ENCODE data around the gene TSC22D1. TPM values are rescaled to one million over a fixed set of nuclear protein-coding genes. Genes with fewer than 3 reads are reported as not detected.

Gene TSC22D1
- polyA plus RNA-seq, 1 donor (not counting 4 experiments of a cell fraction or from before 2014, with no cell fraction given) = 177 TPM

- Histone ChIP-seq H4K20me1 (ENCODE audit: control insufficient read depth, extremely low read depth, insufficient read depth, low read length) (peaks cover 2% of the 10 kb centered on the region), H3K4me1 (ENCODE audit: control insufficient read depth, extremely low read depth, insufficient read depth, low read length) (peaks cover 14% of the 10 kb centered on the region), H3K4me3 (ENCODE audit: control insufficient read depth in 2 of 3, extremely low read depth in 1 of 3, insufficient read depth in 2 of 3, low read depth in 1 of 3, low read length in 3 of 3) (peak overlapping the region; percentile 76 to 90 (median 80)), H3K9ac (ENCODE audit: control insufficient read depth, extremely low read depth, insufficient read depth, low read length) (peak overlapping the region; percentile 97), H3K4me2 (ENCODE audit: control insufficient read depth, extremely low read depth, insufficient read depth, low read depth, low read length) (peak overlapping the region; percentile 76), H3K79me2 (ENCODE audit: control insufficient read depth, insufficient read depth, low read length) (peaks cover 22% of the 10 kb centered on the region), H3K36me3 (ENCODE audit: control insufficient read depth in 2 of 2, extremely low read depth in 1 of 2, insufficient read depth in 2 of 2, low read length in 2 of 2) (peaks cover 7 to 21% of the 10 kb centered on the region in 2 experiments), H3K27me3 (ENCODE audit: control insufficient read depth, extremely low read depth, insufficient read depth, low read length) (no peaks in the 10 kb centered on the region), H3K9me3 (ENCODE audit: control insufficient read depth, low read depth, low read length) (no peaks in the 10 kb centered on the region), H2AFZ (ENCODE audit: control insufficient read depth, low read length) (no peak overlapping the region), H3K9me1 (ENCODE audit: control insufficient read depth, extremely low read depth, insufficient read depth, low read length) (no peaks in the 10 kb centered on the region), H3K27ac (ENCODE audit: control insufficient read depth, insufficient read depth, low read length) (peak overlapping the region; percentile 95)
- DNase-seq (ENCODE audit: low read depth, low spot score) (peak; percentile 60), FAIRE-seq (peak; percentile 70)
- TF ChIP-seq, protein P1, sequence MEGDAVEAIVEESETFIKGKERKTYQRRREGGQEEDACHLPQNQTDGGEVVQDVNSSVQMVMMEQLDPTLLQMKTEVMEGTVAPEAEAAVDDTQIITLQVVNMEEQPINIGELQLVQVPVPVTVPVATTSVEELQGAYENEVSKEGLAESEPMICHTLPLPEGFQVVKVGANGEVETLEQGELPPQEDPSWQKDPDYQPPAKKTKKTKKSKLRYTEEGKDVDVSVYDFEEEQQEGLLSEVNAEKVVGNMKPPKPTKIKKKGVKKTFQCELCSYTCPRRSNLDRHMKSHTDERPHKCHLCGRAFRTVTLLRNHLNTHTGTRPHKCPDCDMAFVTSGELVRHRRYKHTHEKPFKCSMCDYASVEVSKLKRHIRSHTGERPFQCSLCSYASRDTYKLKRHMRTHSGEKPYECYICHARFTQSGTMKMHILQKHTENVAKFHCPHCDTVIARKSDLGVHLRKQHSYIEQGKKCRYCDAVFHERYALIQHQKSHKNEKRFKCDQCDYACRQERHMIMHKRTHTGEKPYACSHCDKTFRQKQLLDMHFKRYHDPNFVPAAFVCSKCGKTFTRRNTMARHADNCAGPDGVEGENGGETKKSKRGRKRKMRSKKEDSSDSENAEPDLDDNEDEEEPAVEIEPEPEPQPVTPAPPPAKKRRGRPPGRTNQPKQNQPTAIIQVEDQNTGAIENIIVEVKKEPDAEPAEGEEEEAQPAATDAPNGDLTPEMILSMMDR (optimal IDR thresholded peaks at IDR 0.05 in 1 of 3, IDR thresholded peaks at IDR 0.05 in 1 of 3, conservative IDR thresholded peaks at IDR 0.05 in 1 of 3; ENCODE audit: extremely low read depth in 1 of 3, insufficient read depth in 2 of 3, low read length in 3 of 3) = no peak
- TF ChIP-seq EZH2 (IDR thresholded peaks at IDR 0.05; ENCODE audit: low read length) = no peak
- dilution Hi-C loops (cut with MboI; ENCODE audit: extremely low pct_ligation_motif_present, low sequenced_read_pairs) = loop anchor here (25.0 kb wide), 1 partner anchor 399 kb away; no protein-coding TSS in a partner anchor
Measured at GRCh38 chr13:44436589-44437337, 139.4 kb downstream of the TSC22D1 start.

- Histone ChIP-seq H3K4me3 (ENCODE audit: control insufficient read depth in 2 of 3, extremely low read depth in 1 of 3, insufficient read depth in 2 of 3, low read depth in 1 of 3, low read length in 3 of 3) (peak overlapping the region; percentile 76 to 90 (median 80)), H3K9me1 (ENCODE audit: control insufficient read depth, extremely low read depth, insufficient read depth, low read length) (no peaks in the 10 kb centered on the region), H4K20me1 (ENCODE audit: control insufficient read depth, extremely low read depth, insufficient read depth, low read length) (peaks cover 2% of the 10 kb centered on the region), H3K79me2 (ENCODE audit: control insufficient read depth, insufficient read depth, low read length) (peaks cover 22% of the 10 kb centered on the region), H3K9me3 (ENCODE audit: control insufficient read depth, low read depth, low read length) (no peaks in the 10 kb centered on the region), H2AFZ (ENCODE audit: control insufficient read depth, low read length) (no peak overlapping the region), H3K27ac (ENCODE audit: control insufficient read depth, insufficient read depth, low read length) (peak overlapping the region; percentile 95), H3K27me3 (ENCODE audit: control insufficient read depth, extremely low read depth, insufficient read depth, low read length) (no peaks in the 10 kb centered on the region), H3K4me2 (ENCODE audit: control insufficient read depth, extremely low read depth, insufficient read depth, low read depth, low read length) (peak overlapping the region; percentile 63), H3K4me1 (ENCODE audit: control insufficient read depth, extremely low read depth, insufficient read depth, low read length) (peaks cover 14% of the 10 kb centered on the region), H3K9ac (ENCODE audit: control insufficient read depth, extremely low read depth, insufficient read depth, low read length) (peak overlapping the region; percentile 97), H3K36me3 (ENCODE audit: control insufficient read depth in 2 of 2, extremely low read depth in 1 of 2, insufficient read depth in 2 of 2, low read length in 2 of 2) (peaks cover 7 to 21% of the 10 kb centered on the region in 2 experiments)
- dilution Hi-C loops (cut with MboI; ENCODE audit: extremely low pct_ligation_motif_present, low sequenced_read_pairs) = loop anchor here (25.0 kb wide), 1 partner anchor 399 kb away; no protein-coding TSS in a partner anchor
- FAIRE-seq (peak; percentile 58), DNase-seq (ENCODE audit: low read depth, low spot score) (no peak)
- TF ChIP-seq, protein P1 (optimal IDR thresholded peaks at IDR 0.05 in 1 of 3, IDR thresholded peaks at IDR 0.05 in 1 of 3, conservative IDR thresholded peaks at IDR 0.05 in 1 of 3; ENCODE audit: extremely low read depth in 1 of 3, insufficient read depth in 2 of 3, low read length in 3 of 3) = no peak
- no peak for TF ChIP-seq EZH2 (IDR thresholded peaks at IDR 0.05; ENCODE audit: low read length)
Measured at GRCh38 chr13:44435919-44436510, 140.1 kb downstream of the TSC22D1 start.

Measured in keratinocyte (primary cell).